DND-41 (cell line): Measurements from ENCODE around the gene CCDC107.

ENCODE experiments used
- ATAC-seq: fragments of 200-7000 bp; cut with Tn5 transposase; 3 replicates; pipeline ENCODE4 v1.9.1; 2021; ENCODE audit warnings: low read depth; ENCODE audit not compliant: insufficient read depth
- DNase-seq: peaks from one replicate; pipeline ENCODE4 v3.0.0-alpha.2; 2020
- H2AFZ ChIP-seq: 2 replicates; pipeline ENCODE4 v1.6.0; 2012; ENCODE audit warnings: low read depth, low read length
- H3K27ac ChIP-seq: 2 replicates; pipeline ENCODE4 v1.5.1; 2012; ENCODE audit warnings: low read length, inconsistent platforms
- H3K27me3 ChIP-seq: fragments of 200-600 bp; sonication (generic); 2 replicates; pipeline ENCODE4 v1.6.0; 2012; ENCODE audit warnings: low read length, mild to moderate bottlenecking, inconsistent platforms; ENCODE audit not compliant: insufficient read depth, poor library complexity
- H3K36me3 ChIP-seq: 2 replicates; pipeline ENCODE4 v1.5.1; 2012; ENCODE audit warnings: low read length, inconsistent platforms; ENCODE audit not compliant: insufficient read depth
- H3K4me1 ChIP-seq: 2 replicates; pipeline ENCODE4 v1.5.1; 2012; ENCODE audit warnings: mild to moderate bottlenecking, low read length; ENCODE audit not compliant: insufficient read depth
- H3K4me2 ChIP-seq: 2 replicates; pipeline ENCODE4 v1.6.0; 2012; ENCODE audit warnings: mild to moderate bottlenecking, moderate library complexity, low read length, inconsistent platforms; ENCODE audit not compliant: insufficient read depth
- H3K4me3 ChIP-seq, 2 experiments: fragments of 200-600 bp in 1 of 2; shearing (Covaris generic) in 1 of 2; 2 replicates each; pipeline ENCODE4 v1.5.1; 2012 to 2016; ENCODE audit warnings: inconsistent platforms in 2 of 2, low read length in 2 of 2, mild to moderate bottlenecking in 2 of 2, low read depth in 1 of 2, moderate library complexity in 1 of 2
- H3K79me2 ChIP-seq: 2 replicates; pipeline ENCODE4 v1.6.0; 2012; ENCODE audit warnings: low read length, inconsistent platforms; ENCODE audit not compliant: insufficient read depth
- H3K9ac ChIP-seq: 2 replicates; pipeline ENCODE4 v1.6.0; 2012; ENCODE audit warnings: low read depth, mild to moderate bottlenecking, inconsistent platforms, low read length, moderate library complexity
- H3K9me3 ChIP-seq: 2 replicates; pipeline ENCODE4 v1.5.1; 2012; ENCODE audit warnings: low read length, moderate library complexity, mild to moderate bottlenecking, inconsistent platforms; ENCODE audit not compliant: insufficient read depth, severe bottlenecking
- H4K20me1 ChIP-seq: 2 replicates; pipeline ENCODE4 v1.6.0; 2012; ENCODE audit warnings: low read length; ENCODE audit not compliant: insufficient read depth
- CTCF ChIP-seq: IDR thresholded peaks from 2 replicates; pipeline ENCODE4 v1.5.1; 2012; ENCODE audit warnings: borderline replicate concordance, low read length, moderate library complexity, mild to moderate bottlenecking; ENCODE audit not compliant: poor library complexity, severe bottlenecking; ENCODE audit errors: extremely low read depth
- EZH2 ChIP-seq: IDR thresholded peaks from 3 replicates; pipeline ENCODE4 v1.6.1; 2012; ENCODE audit warnings: borderline replicate concordance, low read depth, mild to moderate bottlenecking, moderate library complexity, low read length, inconsistent platforms; ENCODE audit not compliant: severe bottlenecking

CCDC107 gene

GRCh38 chr9:35661756-35662350, 3.8 kb downstream of the CCDC107 start:
- Histone ChIP-seq H3K9ac (peak overlapping the region; percentile 78; the same call in 1 of the 2 replicates), H3K4me3 (peak overlapping the region in 1 of 2 experiments; percentile 11; a peak in 2 of 4 replicates), H3K4me1 (peaks cover 90% of the 10 kb centered on the region), H2AFZ (no peak overlapping the region), H3K9me3 (no peaks in the 10 kb centered on the region), H3K36me3 (peaks cover 39% of the 10 kb centered on the region), H3K79me2 (peaks cover 52% of the 10 kb centered on the region), H3K27ac (peak overlapping the region; percentile 97), H3K27me3 (no peaks in the 10 kb centered on the region), H4K20me1 (peaks cover 3% of the 10 kb centered on the region; the same call in 1 of the 2 replicates), H3K4me2 (peak overlapping the region; percentile 78)
- peak; percentile 44 for DNase-seq
- ATAC-seq, result no peak
- TF ChIP-seq EZH2 (no peak), CTCF (no peak)

- Histone ChIP-seq H2AFZ (no peak overlapping the region), H3K4me1 (peaks cover 89% of the 10 kb centered on the region), H3K9ac (peak overlapping the region; percentile 78), H3K27ac (peak overlapping the region; percentile 97), H3K9me3 (no peaks in the 10 kb centered on the region), H3K4me3 (no peak overlapping the region; a peak in 1 of 4 replicates), H3K27me3 (no peaks in the 10 kb centered on the region), H4K20me1 (peaks cover 3% of the 10 kb centered on the region; the same call in 1 of the 2 replicates), H3K79me2 (peaks cover 52% of the 10 kb centered on the region), H3K36me3 (peaks cover 39% of the 10 kb centered on the region), H3K4me2 (peak overlapping the region; percentile 78)
- ATAC-seq (no peak), DNase-seq (no peak)
- TF ChIP-seq EZH2 (no peak), CTCF (no peak)
These were observed 4.3 kb downstream of the CCDC107 start for GRCh38 chr9:35662437-35662836.

- Histone ChIP-seq H3K9ac (peak within 1 kb of the TSS; percentile 78), H3K4me1 (peaks cover 74% of the 10 kb centered on the region), H3K9me3 (no peaks in the 10 kb centered on the region), H4K20me1 (peaks cover 3% of the 10 kb centered on the region; the same call in 1 of the 2 replicates), H3K79me2 (peaks cover 41% of the 10 kb centered on the region), H3K36me3 (peaks cover 34% of the 10 kb centered on the region), H3K27ac (peak within 1 kb of the TSS; percentile 97), H3K4me2 (peak within 1 kb of the TSS; percentile 78), H3K27me3 (no peaks in the 10 kb centered on the region), H2AFZ (peak within 1 kb of the TSS; percentile 94), H3K4me3 (peak within 1 kb of the TSS; percentile 37 to 78; a peak in 3 of 4 replicates)
- ATAC-seq, result peak; percentile 86
- DNase-seq, result peak; percentile 84
- TF ChIP-seq CTCF, result peak; percentile 13
- TF ChIP-seq EZH2, result no peak
These were observed 6.7 kb downstream of the CCDC107 start, which contains the start of gene ARHGEF39 for GRCh38 chr9:35664531-35665470. ARHGEF39 (minus strand) TSS chr9:35665195; CDS start chr9:35665169, 26 bp downstream.
